Left lung (tissue), 10 donors: ENCODE results near the gene RSPH1. TPM values are rescaled to one million over a fixed set of nuclear protein-coding genes. Genes with fewer than 3 reads are reported as not detected.

Experiments used
- ATAC-seq: fragments of 200-7000 bp; cut with Tn5 transposase; one replicate; pipeline ENCODE4 v1.9.1; 2020; ENCODE audit warnings: moderate library complexity
- DNase-seq, 4 donors: peaks; one replicate each; pipeline ENCODE4 v3.0.0-alpha.2; 2013 to 2020
- H3K27ac ChIP-seq, 2 donors: fragments of 200-600 bp; sonication (generic) in 1 of 2; one replicate each; pipeline versions ENCODE4 v1.5.0 to v1.8.0; 2020 to 2021
- H3K27me3 ChIP-seq, 2 donors: fragments of 200-600 bp; sonication (generic) in 1 of 2; one replicate each; pipeline versions ENCODE4 v1.5.0 to v1.8.0; 2020 to 2021
- H3K36me3 ChIP-seq, 2 donors: fragments of 200-600 bp; sonication (generic) in 1 of 2; one replicate each; pipeline versions ENCODE4 v1.5.0 to v1.8.0; 2020 to 2021
- H3K4me1 ChIP-seq, 2 donors: fragments of 200-600 bp; one replicate each; pipeline ENCODE4 v1.8.0; 2021
- H3K4me3 ChIP-seq, 2 donors: fragments of 200-600 bp; sonication (generic) in 1 of 2; one replicate each; pipeline versions ENCODE4 v1.5.0 to v1.8.0; 2020 to 2021; ENCODE audit warnings: mild to moderate bottlenecking in 1 of 2
- H3K9me3 ChIP-seq, 2 donors: fragments of 200-600 bp; sonication (generic) in 1 of 2; one replicate each; pipeline versions ENCODE4 v1.5.0 to v1.8.0; 2020 to 2021
- intact Hi-C, 2 donors: fragments of 100-400 bp; cut with DNase I; formaldehyde crosslinking; loops; one replicate each; pipeline versions ENCODE4 v1.11.2 to v1.14.2; 2022
- polyA plus RNA-seq, 6 donors: library from polyadenylated mRNA; unstranded; fragments of 120-200 nt; gene quantifications; one replicate each; pipeline ENCODE4 v1.2.1, GENCODE V29; 2013; ENCODE audit not compliant: insufficient read length in 6 of 6
- total RNA-seq, 2 donors: library from RNA; stranded (reverse); fragmentation: NEBNext Ultra II Directional; extraction: Animal tissue kit (Norgen Biotek cat#: 25700); gene quantifications; one replicate each; pipeline ENCODE4 v1.2.1, GENCODE V29; 2021
- TF ChIP-seq, protein P1 (sequence below), 2 donors: fragments of 200-600 bp; sonication (generic) in 1 of 2; IDR thresholded peaks; one replicate each; pipeline versions ENCODE4 v1.5.0 to v1.8.0; 2021; ENCODE audit warnings: antibody characterized with exemption in 2 of 2
- donor health status: DM: no; HTN: yes; CAD: no.
- donor health status: DM: no; HTN: no; CAD: no.

RSPH1 gene
- total and polyA plus RNA-seq, 8 donors, result 0.73 to 27.3 (median 13.4) TPM

DNA sequence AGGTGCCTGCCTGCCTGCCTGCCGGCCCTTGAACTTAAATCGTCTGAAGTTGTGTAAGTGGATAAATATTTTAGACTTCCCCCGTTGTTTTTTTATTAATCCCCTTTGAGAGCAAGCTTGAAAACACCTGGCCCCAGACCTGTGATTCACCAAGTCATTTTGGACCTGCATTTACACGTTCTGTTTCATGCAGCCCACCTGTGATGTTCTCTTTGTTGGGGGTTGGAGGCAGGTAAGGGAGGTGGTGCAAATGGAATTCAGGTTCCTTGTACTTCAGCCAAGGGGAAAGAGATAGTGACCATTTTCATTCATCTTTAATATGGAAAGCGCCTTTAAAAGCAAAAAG is 18.8 kb upstream of the RSPH1 start:
- H3K27ac ChIP-seq, result peak overlapping the region; percentile 82 to 87
- H3K27me3 ChIP-seq, result no peaks in the 10 kb centered on the region
- intact Hi-C loops, result no loop called here
- ATAC-seq (no peak), DNase-seq (no peak)
- peaks cover 4 to 28% of the 10 kb centered on the region in 2 donors for H3K4me1 ChIP-seq
- TF ChIP-seq, protein P1, sequence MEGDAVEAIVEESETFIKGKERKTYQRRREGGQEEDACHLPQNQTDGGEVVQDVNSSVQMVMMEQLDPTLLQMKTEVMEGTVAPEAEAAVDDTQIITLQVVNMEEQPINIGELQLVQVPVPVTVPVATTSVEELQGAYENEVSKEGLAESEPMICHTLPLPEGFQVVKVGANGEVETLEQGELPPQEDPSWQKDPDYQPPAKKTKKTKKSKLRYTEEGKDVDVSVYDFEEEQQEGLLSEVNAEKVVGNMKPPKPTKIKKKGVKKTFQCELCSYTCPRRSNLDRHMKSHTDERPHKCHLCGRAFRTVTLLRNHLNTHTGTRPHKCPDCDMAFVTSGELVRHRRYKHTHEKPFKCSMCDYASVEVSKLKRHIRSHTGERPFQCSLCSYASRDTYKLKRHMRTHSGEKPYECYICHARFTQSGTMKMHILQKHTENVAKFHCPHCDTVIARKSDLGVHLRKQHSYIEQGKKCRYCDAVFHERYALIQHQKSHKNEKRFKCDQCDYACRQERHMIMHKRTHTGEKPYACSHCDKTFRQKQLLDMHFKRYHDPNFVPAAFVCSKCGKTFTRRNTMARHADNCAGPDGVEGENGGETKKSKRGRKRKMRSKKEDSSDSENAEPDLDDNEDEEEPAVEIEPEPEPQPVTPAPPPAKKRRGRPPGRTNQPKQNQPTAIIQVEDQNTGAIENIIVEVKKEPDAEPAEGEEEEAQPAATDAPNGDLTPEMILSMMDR (IDR thresholded peaks at IDR 0.05), result no peak
- H3K9me3 ChIP-seq, result no peaks in the 10 kb centered on the region
- H3K4me3 ChIP-seq, result peak overlapping the region; percentile 71 to 94
- H3K36me3 ChIP-seq, result peaks cover 0 to 11% of the 10 kb centered on the region in 2 donors

DNA sequence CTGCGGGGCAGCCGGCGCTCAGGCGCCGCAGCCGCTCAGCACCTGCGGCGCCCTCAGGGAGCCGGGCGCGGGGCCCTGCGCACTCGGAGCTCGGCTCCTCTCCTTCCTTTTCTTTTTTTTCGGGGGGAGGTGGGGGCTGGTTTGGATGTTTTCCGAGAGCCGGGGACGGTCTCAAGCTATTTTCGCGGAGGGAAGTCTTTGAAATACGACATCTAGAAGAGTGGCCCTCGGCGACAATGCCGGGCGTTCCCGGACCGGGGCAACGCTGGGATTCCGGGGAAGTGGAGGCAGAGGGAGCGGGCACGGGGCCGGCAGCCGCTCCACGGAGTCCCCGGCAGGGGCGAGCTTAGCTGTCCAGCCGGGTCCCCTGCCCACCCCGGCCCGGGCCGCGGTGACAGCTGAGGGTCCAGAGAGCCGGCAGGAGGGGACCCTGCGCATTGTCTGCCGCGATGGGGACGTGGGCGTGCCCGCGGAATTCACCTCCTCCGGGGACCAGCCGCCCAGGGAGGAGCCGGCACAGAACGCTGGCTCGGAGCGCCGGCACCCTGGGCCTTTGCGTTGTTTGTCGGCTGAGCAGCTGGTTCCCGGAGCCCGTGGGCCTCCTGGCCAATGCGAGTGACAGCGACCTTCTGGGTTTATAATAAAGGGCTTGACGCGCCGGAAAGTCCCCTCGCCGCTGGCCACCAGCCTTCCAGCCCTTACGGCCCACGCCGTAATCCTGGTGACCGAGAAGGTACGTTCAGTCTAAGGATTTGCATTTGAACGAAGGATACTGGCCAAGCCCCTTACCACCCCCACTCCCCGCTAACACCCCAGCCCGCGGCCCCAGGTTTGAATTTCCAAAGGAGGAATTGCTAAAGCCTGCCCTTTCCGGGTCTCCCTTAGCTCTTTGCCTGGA is 18.2 kb upstream of the RSPH1 start:
- Histone ChIP-seq H3K9me3 (no peaks in the 10 kb centered on the region), H3K4me3 (peak overlapping the region; percentile 71 to 94), H3K27me3 (no peaks in the 10 kb centered on the region), H3K4me1 (peaks cover 4 to 28% of the 10 kb centered on the region in 2 donors), H3K27ac (peak overlapping the region; percentile 82 to 87), H3K36me3 (peaks cover 0 to 5% of the 10 kb centered on the region in 2 donors)
- intact Hi-C loops, result no loop called here
- peak in 3 of 4 donors; percentile 44 to 93 (median 69) for DNase-seq
- peak; percentile 70 for ATAC-seq
- TF ChIP-seq, protein P1 (IDR thresholded peaks at IDR 0.05), result no peak

DNA sequence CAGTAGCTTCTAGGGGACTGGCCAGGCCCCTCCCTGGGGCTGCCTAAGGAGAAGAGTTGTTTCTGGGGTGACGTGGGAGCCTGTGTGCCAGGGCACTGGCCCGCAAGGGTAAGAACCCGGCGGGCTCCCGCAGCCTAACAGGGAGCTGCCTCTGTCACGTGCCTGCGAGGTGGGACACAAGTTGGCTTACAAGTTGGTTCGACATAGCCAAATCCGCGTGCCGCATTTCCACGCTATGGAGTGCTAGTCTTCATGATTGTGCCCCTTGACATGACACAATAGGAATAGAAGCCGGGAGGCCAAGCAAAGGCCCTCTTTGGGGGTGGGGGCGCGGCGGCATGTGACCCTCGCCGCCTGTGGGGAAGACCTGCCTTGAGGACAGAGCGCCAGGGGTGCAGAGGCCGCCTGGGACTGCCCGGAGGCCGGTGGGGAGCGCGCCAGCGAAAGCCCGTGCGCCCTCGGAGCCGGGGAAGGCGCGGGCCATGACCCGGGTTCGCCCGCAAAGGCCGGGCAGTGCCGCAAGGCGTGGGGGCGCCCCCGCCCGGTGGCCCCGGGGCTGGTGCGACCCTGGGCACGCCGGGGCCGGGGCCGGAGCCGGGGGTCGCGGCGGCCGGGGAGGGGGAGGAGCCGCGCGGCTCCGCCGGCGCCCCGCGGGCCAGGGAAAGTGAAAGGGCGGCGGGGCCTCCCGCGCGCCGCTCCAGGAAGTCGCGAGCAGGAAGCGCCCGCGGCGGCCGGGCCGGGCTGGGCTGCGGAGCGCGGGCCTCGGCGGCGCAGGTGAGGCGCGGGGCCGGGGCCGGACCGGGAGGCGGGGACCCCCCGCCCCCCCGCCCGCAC is 17.3 kb upstream of the RSPH1 start, which contains the start of gene SLC37A1:
Gene SLC37A1, plus strand, starts transcription at position 702 of the 834 bp plus-strand sequence. CDS start 4,603 bp downstream, outside the sequence.
- peak; percentile 19 for ATAC-seq
- peak within 1 kb of the TSS; percentile 71 to 94 for H3K4me3 ChIP-seq
- peak in 1 of 4 donors; percentile 91 for DNase-seq
- H3K9me3 ChIP-seq, result no peaks in the 10 kb centered on the region
- TF ChIP-seq, protein P1 (IDR thresholded peaks at IDR 0.05), result no peak
- H3K27ac ChIP-seq, result peak within 1 kb of the TSS; percentile 82 to 87
- intact Hi-C loops, result no loop called here
- peaks cover 4 to 34% of the 10 kb centered on the region in 2 donors for H3K4me1 ChIP-seq
- no peaks in the 10 kb centered on the region for H3K36me3 ChIP-seq
- H3K27me3 ChIP-seq, result no peaks in the 10 kb centered on the region

DNA sequence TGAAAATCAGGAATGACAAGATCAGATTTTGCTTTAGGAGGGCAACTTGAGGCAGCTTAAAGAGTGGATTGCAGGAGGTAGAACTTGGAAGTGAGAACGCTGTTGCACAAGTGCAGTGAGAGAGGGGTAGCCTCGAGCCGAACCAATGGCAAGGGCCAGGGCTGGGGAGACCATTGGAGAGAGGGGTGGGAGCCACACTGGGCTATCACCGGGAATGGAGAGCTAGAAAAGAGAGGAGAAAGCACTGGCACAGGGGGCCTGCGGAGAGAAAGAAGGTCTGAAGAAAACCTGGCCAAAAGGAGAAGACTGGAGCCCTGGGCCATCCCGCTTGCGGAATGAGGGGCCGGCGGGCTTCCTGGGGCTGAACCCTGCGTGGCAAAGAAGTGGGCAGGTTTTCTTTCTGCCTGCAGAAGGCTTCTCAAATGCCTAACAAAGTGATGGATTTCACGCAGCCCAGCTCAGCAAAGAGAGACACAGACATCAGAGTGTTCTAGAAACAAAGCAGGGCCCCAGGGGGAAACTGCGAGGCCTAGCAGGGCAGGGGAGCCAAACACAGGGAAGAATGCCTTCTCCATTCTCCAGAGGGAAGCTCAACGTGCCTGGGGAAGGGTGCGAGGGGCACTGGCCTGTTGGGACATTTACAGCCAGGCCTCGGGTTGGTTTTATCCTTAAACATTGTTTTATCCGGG is 16.5 kb upstream of the RSPH1 start:
- intact Hi-C loops, result no loop called here
- Histone ChIP-seq H3K9me3 (no peaks in the 10 kb centered on the region), H3K36me3 (no peaks in the 10 kb centered on the region), H3K4me1 (peaks cover 4 to 37% of the 10 kb centered on the region in 2 donors), H3K27me3 (no peaks in the 10 kb centered on the region), H3K4me3 (no peak overlapping the region), H3K27ac (no peak overlapping the region)
- ATAC-seq, result no peak
- DNase-seq, result no peak
- TF ChIP-seq, protein P1 (IDR thresholded peaks at IDR 0.05), result no peak
